Fibroblast of mammary gland (primary cell): Measurements from ENCODE around the gene UPK1A.

Experiments
- DNase-seq: peaks from one replicate; pipeline ENCODE4 v3.0.0-alpha.2; 2010; ENCODE audit warnings: low read depth
- H3K4me3 ChIP-seq: 2 replicates; pipeline ENCODE4 v1.5.1; 2011; ENCODE audit warnings: low read depth, mild to moderate bottlenecking, low read length, moderate library complexity; ENCODE audit not compliant: control insufficient read depth
- TF ChIP-seq, protein P1 (sequence below): conservative IDR thresholded peaks from 2 replicates; pipeline ENCODE4 v1.5.1; 2011; ENCODE audit warnings: low read depth, low read length, inconsistent platforms; ENCODE audit not compliant: control insufficient read depth, insufficient read depth

The UPK1A gene

DNA sequence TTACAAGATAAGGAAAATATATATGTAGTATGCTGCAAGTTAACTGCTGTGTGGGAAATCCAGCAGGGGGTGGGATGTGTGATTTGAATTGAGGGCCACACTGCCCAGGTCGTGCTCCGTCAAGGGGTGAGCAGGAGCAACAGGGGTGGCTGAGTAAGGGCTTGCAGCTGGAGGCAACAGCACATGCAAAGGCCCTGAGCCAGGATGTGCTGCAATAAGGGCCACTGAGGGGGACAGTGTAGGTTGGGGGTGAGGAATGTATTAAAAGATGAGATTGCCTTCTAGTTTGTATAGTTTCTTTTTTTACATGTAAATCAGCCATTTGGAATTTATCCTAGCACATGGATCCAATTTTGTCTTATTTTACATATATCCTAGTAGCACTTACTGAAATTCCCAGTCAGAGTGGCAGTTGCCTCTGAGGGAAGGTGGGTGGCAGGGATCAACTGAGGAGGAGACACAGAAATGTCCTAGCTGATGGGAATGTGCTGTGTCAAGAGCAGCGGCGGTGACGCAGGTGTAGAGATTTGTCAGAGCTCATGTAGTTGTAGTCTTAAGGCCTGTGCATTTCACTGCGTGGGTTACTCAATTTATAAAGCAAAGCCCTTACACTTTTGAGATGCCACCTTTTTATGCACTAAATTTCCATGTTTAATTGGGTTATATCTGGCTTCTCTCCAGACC, 42.8 kb upstream of the UPK1A start:
- H3K4me3 ChIP-seq: no peak overlapping the region
- TF ChIP-seq, protein P1, sequence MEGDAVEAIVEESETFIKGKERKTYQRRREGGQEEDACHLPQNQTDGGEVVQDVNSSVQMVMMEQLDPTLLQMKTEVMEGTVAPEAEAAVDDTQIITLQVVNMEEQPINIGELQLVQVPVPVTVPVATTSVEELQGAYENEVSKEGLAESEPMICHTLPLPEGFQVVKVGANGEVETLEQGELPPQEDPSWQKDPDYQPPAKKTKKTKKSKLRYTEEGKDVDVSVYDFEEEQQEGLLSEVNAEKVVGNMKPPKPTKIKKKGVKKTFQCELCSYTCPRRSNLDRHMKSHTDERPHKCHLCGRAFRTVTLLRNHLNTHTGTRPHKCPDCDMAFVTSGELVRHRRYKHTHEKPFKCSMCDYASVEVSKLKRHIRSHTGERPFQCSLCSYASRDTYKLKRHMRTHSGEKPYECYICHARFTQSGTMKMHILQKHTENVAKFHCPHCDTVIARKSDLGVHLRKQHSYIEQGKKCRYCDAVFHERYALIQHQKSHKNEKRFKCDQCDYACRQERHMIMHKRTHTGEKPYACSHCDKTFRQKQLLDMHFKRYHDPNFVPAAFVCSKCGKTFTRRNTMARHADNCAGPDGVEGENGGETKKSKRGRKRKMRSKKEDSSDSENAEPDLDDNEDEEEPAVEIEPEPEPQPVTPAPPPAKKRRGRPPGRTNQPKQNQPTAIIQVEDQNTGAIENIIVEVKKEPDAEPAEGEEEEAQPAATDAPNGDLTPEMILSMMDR: no peak
- no peak for DNase-seq

DNA sequence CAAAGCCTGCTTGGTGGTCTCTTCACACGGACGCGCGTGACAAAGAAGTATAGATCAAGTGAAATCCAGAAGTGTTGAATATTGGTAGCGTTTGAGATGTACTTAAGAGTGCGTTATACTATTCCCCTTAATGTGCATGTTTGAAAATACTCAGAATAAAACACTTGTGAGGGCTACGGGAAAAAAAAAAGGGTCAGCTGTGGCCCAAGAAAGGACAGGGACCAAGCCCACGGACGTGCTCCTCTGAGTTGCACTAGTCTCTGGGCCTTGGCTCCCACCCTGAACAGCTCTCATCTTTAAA, 38.1 kb upstream of the UPK1A start:
- peak overlapping the region; percentile 82 for H3K4me3 ChIP-seq
- DNase-seq: no peak
- TF ChIP-seq, protein P1: no peak

DNA sequence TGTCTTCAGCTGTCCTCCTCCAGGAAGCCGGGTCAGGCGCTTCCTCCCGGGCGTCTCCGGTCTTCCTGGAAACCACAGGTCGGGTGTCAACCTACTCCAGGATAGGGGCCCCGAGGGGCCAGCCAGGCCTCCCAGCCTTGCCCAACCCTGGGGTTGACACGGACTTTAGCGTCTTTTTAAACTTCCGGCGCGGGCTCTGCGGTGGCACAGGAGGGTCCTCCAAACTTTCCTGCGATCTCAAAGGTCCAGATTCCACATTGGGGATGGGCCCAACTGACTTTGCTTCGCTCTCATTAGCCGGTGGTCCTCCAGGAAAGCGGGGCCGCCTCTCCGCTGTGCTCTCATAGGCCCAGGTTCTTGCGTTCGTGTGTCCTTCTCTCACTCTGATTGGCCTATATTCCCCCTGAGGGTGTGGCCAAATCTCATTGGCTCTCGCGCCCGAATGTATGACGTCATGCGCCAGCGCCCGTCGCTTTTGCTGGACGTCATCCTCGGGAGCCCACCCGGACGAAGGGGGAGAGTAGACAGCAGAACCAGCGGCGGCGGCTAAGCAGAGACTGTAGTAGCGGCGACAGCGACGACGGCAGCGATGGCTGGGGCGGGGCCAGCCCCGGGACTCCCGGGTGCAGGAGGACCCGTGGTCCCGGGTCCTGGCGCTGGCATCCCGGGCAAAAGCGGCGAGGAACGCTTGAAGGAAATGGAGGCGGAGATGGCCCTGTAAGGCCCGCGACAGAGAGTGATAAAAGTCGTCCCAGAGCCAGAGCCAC, 37.6 kb upstream of the UPK1A start, which contains the start of gene RBM42:
Gene RBM42, plus strand, starts transcription at position 472 of the 767 bp plus-strand sequence. Its CDS starts 118 bp downstream, at position 590.
- peak; percentile 99 for DNase-seq
- peak within 1 kb of the TSS; percentile 82 for H3K4me3 ChIP-seq
- TF ChIP-seq, protein P1: no peak

DNA sequence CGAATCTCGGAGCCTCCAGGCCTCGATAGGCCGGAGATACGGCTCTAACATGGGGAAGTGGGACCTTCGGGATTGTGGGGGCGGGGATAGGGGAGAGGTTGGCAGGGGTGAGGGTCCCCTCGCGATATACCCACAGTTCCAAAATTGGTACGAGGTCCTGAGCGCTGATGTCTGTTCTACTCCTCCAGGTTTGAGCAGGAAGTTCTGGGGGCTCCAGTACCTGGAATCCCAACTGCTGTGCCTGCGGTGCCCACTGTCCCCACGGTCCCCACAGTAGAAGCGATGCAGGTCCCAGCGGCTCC, 37.0 kb upstream of the UPK1A start:
- peak overlapping the region; percentile 82 for H3K4me3 ChIP-seq
- no peak for DNase-seq
- TF ChIP-seq, protein P1: no peak

DNA sequence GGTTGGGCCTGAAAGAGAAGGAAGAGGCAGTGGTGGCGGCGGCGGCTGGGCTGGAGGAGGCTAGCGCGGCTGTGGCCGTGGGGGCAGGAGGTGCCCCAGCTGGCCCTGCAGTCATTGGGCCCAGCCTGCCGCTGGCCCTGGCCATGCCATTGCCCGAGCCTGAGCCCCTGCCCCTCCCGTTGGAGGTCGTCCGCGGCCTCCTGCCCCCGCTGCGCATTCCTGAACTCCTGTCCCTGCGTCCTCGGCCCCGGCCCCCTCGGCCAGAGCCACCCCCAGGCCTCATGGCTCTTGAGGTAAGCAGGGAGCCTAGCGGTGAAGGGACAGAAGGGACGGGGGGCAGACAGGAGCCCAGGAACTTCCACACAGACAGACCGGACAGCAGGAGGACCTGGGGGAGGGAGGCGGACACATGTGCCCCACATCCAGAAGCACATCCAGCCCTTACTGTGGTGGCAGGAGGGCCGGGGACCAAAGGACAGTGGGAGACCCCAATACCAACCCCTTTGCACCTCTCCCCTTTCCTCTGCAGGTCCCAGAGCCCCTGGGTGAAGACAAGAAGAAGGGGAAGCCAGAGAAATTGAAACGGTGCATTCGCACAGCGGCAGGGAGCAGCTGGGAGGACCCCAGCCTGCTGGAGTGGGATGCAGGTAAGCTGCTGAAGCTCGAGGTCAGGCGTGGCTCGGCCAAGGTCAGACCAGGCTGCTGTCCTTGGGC, 32.4 kb upstream of the UPK1A start:
- TF ChIP-seq, protein P1: no peak
- no peak overlapping the region for H3K4me3 ChIP-seq
- no peak for DNase-seq

DNA sequence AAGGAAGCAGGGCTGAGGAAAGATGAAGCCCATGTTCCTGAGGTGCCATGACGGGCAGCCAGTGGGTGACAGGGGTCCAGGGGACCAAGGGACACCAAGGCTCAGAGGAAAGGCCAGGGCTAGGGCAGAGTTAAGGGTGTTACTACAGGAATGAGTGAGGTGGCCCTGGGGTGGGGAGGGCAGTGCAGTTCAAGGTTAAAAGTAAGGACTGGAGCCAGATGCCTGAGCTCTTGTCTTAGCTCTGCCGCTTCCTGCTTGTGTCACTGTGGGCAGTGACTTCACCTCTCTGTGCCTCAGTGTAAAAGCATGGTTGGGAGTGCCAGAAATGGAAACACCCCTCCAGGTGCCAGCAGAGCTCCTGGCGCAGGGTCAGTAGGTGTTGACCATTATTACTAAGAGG, 29.7 kb upstream of the UPK1A start:
- no peak for DNase-seq
- no peak overlapping the region for H3K4me3 ChIP-seq
- TF ChIP-seq, protein P1: no peak
